ENCODE measurements around the gene MED27.

The MED27 gene

DNA sequence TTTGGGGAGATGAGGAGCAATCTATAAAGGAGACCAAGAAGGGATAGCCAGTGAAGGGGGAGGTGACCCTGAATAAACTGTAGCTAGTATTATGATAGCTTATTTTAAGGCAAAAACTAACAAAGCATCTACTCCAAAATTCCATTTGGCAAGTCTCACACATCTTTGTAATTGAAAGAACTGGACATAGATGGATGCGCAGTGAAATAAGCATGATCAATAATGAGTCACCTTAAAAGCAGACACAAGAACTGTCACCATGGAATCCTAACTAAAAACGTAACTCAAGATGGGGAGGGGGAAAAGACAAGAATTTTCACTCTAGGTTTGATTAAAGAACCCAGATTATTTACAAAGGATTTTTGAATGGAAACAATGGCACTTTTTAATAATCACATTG lies 164.5 kb downstream of the MED27 start:
- DNase-seq = no peak

DNA sequence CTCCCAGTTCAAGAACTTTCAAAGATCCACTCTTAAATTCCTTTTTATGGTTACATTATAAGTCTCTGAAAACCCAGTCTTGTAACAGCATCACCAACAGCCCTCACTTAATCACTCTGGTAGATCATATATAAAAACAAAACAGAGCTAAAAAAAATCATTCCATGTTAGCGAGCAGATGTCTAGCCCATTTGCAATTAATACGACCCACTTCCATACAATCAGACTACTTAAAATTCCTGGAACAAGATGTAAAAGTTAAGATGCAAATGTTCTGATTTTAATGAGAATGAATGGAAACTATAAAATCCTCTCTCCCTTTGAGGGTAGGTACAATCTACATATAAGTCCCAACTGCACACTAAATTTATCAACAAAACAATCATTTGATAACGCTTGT lies 167.0 kb downstream of the MED27 start:
- no peak for DNase-seq

DNA sequence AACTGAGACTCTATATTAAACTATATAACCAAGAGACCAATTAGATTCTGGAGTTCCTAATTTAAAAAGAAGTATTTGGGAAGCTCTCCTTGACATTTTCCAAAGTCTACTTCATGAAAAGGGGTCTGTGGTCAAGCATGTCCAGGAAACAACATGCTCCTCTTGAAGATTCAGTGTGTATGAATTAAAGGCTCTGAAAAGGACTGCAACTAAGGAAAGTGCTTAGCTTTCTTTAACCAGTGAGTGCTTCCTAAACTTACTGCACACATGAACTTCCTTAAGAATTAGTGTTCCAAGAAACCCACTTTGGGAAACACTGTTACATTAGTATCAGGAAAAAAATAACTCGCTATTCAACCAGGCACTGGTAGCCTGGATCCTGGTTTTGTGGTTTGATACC lies 167.6 kb downstream of the MED27 start:
- no peak for DNase-seq

DNA sequence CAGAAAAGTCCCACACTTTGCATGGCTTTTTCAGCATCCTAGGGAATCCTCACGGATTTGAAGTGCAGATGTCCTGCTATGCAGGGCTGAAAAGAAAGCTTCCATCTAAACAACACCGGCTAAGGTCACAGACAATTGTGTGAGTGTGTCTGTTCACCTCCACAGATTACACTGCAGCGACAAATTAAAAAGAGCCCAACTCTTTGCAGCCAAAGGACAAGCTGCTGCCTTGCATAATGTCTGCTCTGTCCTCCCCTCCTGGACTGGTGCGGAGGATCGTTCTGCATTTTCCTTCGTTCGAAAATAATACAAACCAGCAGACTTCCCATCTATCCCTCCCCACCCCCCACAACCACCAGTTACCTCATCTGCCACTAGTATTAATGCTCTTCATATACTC lies 169.1 kb downstream of the MED27 start:
- DNase-seq = no peak

DNA sequence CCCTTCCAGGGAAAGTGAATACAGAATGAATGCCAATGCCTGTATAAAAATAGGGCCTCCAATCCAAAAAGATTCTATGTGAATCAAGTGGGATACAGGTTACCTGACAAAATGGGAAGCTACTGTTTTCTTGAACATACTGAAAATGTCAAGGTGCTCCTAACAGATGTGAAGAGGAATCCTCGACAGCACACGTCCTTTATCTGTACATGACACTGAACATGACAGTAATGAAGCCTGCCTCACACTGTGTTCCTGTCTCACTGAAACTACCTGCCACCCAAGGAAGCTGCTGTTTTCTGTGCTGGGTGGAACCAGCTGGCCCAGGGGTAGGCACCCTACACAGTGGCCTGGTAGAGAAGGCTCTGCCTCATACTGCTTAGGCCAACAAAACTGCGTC lies 174.5 kb downstream of the MED27 start:
- no peak for DNase-seq

DNA sequence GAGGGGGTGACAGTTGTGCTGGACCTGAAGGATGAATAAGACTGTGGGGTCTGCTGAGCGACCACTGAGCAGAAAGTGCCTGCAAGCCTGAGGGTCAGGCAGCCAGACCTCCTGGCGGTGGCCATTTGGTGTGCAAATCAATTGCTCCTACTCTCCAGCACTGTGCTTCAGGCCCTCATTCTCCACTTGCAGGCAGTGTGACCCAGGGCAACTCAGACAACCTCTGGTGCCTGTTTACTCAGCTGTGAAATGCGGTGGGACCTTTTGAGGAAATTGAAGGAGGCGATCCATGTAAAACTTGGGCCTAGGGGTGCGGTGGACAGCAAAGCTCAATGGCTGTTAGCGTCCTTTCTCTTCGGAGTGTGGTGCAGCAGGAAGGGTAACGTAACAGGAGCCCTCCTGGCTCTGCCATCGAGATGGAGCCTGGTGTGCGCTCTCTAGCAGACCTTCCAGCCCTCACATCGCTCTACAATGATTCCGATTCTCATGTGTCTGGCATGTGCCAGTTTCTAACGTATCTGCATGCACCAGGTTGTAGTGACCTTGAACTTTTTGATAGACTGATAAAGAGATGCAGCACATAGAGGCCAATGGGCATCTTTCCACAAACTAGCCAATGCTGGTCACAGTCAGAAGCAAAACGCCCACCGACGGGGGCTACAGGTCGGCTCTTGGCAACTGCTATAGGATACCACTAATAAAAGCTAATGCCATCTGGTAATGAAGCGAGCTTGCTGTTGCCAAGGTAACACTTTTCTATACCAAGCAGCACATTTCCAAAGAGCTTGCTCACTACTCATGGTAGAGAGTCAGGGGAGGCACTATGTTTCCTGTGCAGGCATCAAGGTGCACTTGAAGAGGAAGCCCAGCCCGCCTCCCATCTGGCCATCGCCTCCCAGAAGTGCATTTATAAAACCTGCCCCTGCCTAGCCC lies 180.1 kb downstream of the MED27 start:
- no peak for DNase-seq

DNA sequence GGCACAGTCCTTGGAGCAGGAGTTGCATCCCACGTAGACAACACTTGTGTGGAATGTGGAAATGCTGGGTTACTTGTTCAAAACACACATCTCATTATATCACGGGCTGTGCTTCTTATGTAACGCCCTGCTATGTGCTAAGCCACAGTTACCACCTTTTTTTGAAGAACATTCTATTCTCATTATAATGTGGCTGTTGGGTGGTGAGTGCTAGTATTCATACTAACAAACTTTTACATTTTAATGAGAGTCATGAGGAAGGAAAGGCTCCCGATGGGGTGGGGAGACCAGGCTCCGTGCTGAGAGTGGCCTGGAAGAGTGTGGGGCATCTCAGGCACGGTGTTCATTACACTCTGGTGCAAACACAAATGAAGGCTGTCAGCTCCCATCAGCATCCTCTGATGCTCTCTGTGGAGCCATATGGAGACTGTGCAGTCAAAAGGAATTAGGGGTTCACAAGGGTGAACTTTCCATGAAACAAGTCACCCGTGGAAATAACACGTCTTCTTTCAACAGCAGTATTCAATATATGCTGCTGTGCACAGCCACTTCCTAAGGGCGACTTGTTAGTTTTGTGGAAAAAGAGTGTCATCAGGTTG lies 186.7 kb downstream of the MED27 start:
- DNase-seq = no peak

DNA sequence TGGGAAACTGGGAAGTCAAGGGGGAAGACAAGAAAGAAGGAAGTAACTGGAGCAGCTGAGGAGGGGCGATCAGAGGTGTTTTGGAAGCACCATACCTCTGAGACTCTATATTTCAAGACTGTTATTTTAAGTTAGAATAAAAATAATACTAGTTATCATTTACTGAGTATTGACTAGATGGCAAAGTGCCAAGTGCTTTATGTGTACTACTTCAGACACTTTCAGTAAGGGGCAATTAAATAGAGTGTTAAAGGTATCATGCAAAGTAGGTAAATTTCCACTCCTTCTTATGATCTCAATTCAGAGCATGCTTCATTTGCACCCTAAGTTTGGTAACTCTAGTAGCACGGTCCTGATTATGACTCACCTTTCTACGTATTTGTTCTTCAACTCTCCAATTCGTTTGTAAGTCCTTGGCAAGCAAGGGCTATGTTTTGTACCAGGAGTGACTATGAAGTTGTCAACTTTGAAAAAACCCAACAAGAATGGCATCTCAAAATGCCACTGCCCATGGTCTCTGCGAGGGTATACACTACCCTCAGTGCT lies 187.4 kb downstream of the MED27 start:
- no peak for DNase-seq

DNA sequence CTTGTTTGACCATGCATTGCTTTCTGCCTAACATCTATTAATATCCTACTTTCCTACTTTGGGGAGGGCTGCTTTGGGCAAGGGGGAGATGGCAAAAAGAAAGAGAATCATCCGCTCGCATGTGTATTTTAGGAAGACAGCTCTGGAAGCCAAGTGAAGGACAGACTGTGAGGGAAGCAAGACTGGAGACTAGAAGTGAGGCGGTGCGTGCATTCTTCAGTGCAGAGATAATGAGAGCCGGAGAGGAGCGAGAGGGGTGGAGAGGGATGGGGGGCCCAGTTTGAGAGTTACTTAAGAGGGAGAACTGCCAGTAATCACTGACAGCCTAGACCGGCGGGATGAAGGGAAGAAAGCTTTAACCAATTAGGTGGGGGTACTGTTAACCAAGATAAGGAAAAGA lies 188.1 kb downstream of the MED27 start:
- no peak for DNase-seq

DNA sequence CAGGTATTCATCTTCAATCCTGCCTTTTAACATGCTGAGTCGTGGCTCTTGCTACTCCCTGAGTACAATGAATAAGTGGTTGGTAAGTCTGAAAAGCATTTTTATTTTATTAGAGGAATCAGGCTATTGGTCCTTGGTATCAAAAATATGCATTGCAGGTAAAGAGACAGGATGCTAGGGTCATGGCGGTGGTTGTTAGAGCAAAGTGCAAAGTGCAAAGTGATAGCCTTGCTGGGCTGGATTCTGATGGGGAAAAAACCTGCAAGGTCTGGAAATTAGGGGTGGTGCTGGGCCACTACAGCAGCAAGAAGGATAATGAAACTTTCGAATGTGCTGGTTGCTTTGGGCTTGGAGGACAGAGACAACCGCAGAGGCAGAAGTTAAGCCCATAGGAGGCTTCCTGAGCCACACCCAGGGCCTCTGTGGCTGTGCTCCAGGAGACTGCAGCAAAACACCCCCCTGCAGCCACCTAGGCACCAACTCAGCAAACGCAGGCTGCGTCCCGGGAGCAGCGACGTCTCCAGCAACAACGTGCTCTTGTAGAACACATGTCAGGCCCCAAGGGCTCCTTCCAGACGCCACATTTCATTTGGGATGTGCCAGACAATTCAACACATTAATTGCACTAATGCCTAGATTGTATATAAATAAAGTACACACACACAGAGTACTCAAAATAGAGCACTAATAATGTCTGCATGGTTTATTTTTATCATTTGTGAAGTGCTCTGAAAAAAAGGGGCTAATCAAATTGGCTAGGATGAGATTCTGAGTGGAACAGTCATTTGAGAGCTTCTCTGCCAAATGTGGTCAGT lies 190.0 kb downstream of the MED27 start:
- no peak for DNase-seq

DNA sequence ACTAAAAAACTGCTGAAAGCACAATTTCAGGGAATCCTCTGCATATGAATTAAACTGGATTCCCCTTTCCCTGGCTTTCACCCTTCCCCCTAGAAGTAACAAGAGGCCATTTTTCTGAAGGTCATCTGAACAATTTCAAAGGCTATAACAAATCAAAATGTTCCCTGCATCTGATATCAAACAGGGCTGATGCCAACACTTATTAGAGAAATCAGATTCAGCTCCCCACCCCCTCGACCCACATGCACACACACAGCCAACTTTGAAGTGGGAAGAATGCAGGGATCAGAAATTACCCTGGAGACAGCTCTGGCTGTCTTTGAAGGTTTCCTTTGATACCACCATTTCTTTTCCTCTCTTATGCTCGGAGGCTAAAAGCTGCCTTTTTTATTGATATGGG lies 190.7 kb downstream of the MED27 start:
- DNase-seq = no peak

DNA sequence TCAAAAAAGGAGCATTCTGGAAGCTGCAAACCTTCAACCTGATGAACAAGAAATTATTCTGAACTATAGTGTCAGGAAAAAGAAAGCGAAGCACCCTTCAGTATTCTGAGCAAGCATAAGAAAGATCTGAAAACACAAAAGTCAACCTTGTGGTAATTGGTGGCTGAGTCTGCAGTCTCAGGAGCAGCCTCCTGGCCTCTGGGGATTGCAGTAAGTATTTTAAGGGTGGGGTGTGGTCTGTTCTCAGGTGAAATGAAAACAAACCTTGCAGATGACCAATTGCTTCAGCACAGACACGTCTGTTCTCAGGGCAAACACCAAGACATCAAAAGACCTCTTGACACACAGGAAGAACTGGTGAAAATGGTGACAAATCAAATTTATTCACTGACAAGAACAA lies 192.0 kb downstream of the MED27 start:
- no peak for DNase-seq

DNA sequence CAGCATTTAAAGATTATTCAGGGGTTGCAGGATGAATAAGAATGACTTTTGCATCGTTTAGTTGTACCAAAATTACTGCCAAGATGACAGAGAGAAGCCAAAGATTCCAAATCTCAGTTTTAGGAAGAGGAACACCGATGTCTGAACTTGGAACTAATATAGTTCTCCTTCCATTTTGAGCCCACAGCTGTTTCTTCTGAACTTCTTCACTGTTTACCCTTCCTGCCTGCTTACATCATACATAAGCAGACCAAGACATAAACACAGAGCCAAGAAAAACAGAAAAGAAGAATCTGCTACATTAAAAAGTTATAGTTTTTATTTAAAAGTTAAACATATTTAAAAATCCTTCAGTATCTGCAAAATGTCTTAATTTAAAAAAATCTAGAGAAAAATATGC lies 192.8 kb downstream of the MED27 start:
- DNase-seq = no peak

DNA sequence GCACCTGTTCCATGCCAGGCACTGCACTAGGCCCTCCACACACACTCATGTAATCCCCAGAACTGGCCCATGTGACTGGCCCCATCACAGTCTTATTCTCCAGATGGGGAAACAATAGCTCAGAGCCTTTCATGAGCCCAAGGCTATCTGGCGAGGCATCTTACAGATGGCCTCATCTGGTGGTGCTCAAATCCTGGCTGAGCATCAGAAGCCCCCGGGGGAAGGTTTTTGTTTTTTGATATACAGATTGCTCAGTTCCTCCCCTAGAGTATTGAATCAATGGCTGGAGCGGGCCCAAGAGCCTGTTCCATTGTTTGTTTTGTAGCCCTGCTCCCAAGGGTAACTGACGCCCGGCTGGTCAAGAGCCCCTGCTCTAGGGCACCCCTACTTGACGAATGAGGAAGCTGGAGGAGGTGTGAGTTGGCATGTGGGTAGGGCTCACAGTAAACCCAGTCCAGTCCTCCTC lies 194.5 kb downstream of the MED27 start:
- no peak for DNase-seq

DNA sequence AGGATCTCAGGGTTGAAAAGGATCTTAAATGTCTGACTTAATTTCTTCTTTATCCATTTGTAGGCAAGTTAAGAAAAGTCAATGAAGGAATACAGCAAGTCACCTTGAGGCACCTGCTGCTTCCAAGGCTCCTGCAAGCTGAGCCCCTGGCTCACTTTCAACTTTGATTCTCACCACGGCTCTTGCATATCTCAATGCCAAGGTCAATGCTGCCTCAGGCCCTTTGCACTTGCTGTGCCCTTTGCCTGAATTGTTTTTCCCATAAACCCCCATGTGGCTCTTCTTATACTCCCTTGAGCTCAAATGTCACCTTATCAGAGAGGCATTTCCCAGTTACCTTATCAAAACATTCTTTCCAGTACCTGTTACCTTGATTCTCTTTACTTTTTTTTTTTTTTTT lies 195.4 kb downstream of the MED27 start:
- DNase-seq = no peak

DNA sequence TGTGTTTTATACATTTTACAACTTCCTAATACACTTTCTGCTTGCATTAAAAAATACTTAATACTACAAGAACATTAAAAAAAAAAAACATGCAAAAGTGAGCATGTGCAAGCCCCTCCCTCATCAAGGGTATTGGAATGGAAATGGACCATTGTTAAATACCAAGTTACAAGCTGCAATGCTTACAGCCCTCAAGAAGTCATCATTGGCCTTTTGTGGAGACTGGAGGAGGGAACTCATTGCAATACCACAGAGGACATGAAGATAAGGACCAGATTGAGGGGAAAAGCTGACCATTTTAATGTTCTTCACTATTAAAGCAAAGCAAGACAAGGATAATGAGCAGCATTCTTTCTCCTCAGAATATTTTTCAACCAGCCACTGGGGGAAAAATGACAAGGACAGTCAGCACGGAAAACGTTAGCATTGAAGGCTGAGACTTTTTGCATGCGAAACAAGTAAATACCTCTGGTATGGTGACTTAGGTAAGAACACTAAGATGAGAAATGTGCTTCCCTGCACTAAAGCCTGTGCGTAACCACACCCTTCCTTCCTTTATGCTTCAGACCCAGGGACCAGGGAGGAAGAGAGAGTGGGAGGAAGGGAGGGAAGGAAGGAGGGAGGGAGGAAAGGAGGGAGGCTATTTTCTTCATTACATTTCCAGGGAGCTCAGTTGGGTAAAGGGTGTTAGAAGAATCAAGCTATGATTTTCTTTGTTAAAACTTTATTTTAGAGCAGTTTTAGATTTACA lies 198.7 kb downstream of the MED27 start:
- DNase-seq = no peak

DNA sequence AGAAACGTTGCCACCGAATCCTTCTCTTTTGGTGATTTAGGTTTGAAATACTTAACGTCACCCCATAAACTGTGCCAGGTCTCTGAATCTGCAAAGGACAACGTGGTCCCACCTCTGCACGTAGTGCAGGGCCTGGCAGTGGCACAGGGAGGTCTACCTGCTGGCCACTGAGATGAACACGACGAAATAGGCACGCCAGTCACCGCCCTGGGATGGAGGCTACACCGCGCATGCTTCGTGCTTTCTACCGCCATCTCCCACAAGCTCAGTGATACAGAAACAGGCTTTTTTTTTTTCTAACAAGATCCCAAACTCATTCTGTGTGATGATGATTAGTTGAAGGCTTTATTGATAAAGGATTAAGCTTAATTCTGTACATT lies 199.8 kb downstream of the MED27 start:
- DNase-seq = no peak

DNA sequence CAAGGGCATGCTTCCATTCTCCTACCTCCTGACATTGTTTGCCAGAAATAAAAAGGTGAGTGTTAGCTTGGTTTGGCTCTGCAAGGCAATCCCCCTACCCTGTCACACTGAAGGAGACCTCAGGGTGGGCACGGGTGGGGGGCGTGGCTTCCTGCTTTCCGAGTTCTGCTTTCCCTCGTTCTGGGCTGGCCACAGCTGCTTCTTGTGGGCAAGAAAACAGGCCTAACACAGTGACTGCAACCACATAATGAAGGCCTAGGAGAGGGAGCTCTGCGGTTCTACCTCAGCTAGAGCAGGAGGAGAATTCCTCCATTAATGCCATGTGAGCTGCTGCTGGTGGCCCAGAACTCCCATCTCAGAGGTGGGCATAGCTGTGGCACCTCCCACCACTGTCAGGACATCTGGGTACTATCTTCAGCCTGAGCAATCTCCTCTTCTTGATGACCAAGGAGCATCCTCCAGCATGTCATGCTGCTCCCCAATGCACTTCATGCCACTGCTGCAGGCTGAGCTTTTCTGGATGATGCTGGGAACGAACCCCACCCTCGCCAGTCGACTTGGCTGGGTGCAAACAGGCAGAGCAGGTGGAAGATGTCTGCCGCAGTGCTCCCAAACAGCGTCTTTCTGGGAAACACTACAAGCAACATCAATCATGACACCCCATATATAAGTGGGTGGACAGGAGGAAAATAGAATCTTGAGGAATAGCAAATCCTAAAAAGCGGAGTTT lies 200.3 kb downstream of the MED27 start:
- no peak for DNase-seq

DNA sequence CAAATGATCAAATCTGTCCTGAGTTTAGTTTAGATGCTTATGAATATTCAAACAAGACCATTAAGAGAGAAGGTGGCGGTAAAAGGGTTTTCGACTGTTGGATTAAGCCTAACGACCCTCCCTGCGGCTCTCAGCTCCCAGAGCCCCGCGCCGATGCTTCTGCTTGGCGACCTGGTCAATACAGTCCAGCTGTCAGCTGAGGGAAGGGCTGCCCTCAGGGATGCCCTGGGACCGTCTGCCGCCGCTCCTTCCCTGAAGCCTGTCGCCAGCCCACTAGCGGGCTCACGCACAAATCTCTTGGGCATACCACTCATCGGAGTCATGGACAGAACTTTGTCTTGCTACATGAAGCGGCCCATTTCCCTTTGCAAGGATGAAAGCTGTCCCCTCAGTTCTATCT lies 203.2 kb downstream of the MED27 start:
- no peak for DNase-seq

DNA sequence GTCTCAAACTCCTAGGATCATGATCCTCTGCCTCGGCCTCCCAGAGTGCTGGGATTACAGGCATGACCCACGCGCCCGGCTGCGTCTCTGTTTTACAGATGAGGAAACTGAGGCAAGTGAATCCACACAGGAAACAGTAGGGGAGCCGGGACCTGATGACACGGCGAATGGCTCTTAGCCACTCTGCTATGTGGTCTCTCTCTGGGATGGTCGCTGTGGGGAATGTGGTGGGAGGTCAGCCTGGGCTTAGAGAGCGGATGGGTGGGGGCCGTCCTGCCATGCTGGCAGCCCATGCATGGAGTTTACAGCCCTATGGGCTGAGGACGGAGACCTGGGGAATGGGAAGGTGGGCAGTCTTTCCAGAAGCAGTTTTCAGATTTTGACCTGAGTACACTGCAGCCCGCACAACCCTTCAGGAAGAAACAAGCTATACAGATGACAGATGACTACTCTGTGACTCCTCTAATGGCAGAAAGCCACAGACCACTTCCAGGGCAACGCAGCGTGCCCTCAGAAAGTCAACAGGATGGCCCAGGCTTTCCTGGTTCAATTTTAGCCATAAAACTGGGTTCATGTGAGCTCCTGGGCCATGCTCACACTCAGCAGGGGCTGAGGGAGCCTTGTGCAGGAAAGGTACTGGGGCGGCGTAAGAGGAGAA lies 203.7 kb downstream of the MED27 start:
- DNase-seq = no peak

DNA sequence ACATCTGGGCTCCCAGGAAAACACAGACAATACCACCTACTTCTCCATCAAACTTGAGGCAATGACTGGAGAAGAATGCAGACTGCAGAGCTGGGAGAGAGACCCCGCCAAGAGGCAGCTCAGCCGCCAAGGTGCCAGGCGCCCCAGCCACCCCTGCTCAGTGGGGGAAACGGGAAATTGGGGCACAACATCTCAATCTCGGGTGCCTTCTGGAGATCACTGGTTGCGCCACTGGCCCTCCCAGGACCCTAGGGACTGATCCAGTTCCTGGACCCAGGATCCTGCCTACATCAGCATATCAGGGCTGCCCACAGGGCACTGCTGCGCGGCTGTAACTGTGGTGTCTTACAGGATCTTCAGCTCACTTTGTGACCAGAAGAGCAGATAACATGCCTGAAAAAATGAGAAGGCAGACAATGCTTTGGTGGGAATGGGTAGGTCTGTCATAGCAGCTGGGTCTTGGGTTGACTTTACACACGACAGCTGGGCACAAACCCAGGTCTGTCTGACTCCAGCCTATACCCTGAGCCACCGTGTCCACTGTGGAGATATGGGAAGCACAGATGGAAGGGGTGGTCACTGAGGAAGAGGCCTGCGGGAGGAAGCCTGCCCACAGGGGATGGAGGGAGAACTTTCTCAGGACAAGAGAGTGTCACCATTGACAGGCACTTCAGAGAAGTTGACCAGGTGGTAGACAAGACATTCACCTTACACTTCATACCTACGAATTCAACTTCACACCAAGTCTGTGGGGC lies 204.6 kb downstream of the MED27 start:
- no peak for DNase-seq
